ENCODE measurements around the gene RNF114.
"Not testable (repeated sequence)": the region's sequence is repeated elsewhere in the genome, so short reads cannot be mapped to it uniquely, and the experiment has no call there.

RNF114 gene

GRCh38 chr20:49928411-49929141 lies 7.6 kb upstream of the RNF114 start:
- DNase-seq: peak; percentile 89

DNA sequence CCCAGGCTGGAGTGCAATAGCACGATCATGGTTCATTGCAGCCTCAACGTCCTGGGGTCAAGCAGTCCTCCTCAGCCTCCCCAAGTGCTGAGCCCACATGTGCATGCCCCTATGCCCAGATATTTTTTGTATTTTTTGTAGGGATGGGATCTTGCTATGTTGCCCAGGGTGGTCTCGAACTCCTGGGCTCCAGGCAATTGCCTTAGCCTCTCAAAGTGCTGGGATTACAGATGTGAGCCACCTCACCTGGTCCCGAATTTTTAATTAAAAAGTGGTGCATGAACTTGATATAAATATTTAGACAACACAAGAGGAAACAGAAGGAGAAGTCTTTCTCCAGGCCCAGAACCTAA lies 7.1 kb upstream of the RNF114 start:
- DNase-seq: no peak

DNA sequence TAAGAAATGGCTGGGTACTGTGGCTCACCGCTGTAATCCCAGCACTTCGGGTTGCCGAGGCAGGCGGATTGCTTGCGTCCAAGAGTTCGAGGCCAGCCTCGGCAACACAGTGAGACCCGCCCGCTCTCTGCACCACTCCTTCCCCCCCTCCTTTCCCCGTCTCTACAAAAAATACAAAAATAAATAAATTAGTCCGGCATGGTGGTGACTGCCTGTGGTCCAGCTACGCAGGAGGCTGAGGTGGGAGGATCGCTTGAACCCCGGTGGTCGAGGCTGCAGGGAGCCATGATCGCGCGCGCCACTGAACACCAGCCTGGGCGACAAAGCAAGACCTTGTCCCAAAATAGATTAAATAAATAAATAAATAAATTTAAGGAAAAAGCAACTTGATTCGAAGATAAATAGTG lies 448 bp upstream of the RNF114 start:
- DNase-seq: no peak

GRCh38 chr20:49937027-49937929 lies 1.1 kb downstream of the RNF114 start:
- DNase-seq: peak; percentile 35

GRCh38 chr20:49938173-49939163 lies 2.3 kb downstream of the RNF114 start:
- DNase-seq: peak; percentile 65

DNA sequence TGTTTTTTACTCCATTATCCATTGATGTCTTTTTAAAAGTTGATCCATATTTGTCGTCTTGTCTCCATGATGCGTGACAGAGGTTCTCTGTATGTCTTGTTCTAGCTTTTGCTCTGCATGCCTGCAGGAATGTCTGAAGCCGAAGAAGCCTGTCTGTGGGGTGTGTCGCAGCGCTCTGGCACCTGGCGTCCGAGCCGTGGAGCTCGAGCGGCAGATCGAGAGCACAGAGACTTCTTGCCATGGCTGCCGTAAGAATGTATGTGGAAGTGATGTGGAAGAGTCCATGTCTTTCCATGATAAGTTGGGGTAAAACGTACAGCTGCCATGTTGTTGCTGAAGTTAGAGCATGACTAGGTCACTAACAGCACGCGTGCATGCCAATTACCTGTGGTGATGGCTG lies 5.3 kb downstream of the RNF114 start:
- no peak for DNase-seq

- no peak for DNase-seq
Measured at GRCh38 chr20:49942303-49942702, 6.1 kb downstream of the RNF114 start.

DNA sequence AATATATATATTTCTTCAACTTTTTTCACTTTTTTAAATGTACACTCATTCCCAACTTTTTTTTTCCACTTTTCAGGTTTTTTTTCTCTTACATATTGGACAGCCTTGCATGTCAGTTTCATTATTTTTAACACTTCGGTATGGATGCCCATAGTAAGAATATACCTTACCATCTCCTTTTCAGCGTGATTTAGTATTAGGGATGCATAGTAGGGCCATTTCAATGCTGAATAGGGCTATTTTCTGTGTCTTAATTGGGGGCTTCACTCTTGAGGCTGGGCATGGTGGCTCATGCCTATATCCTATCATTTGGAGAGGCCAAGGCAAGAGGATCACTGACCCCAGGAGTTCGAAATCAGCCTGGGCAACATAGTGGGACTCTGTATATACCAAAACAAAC lies 6.7 kb downstream of the RNF114 start:
- DNase-seq: no peak

DNA sequence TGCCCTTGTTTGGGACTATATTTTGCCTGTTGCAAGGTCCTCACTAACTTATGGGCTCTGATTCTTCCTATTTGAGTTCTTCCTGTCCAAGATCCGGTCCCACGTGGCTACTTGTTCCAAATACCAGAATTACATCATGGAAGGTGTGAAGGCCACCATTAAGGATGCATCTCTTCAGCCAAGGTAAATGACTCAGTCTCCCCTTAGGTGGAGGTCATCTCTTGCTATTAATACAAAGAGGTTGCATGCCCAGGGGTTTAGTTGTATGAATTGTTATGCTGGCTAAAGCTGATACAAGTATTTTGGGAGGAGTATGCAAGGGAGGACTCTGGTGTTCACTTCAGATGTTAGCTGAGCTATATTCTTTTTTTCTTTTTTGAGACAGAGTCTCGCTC lies 9.1 kb downstream of the RNF114 start:
- DNase-seq: no peak

DNA sequence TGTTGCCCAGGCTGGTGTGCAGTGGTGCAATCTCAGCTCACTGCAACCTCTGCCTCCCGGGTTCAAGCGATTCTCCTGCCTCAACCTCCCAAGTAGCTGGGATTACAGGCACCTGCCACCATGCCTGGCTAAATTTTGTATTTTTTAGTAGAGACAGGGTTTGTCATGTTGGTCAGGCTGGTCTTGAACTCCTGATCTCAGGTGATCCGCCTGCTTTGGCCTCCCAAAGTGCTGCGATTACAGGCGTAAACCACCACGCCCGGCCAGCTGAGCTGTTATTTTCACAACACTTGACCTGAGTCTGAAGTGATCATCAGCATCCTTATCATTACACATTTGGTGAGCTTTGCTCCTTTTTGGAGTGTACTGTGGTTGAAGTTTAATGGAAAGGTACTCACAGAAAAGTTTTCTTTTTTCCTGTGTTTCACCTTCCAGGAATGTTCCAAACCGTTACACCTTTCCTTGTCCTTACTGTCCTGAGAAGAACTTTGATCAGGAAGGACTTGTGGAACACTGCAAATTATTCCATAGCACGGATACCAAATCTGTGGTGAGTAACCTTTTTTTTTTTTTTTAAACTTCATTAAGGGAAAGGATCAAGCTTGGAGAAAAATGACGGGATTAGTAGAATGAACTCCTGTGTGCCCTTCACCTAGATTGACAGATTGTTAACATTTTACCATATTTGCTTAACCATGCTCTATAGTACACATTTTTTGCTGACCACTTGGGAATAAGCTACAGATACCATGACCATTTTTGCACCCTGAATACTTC lies 9.7 kb downstream of the RNF114 start:
- DNase-seq: no peak

GRCh38 chr20:49948178-49948577 lies 12.0 kb downstream of the RNF114 start:
- no peak for DNase-seq

DNA sequence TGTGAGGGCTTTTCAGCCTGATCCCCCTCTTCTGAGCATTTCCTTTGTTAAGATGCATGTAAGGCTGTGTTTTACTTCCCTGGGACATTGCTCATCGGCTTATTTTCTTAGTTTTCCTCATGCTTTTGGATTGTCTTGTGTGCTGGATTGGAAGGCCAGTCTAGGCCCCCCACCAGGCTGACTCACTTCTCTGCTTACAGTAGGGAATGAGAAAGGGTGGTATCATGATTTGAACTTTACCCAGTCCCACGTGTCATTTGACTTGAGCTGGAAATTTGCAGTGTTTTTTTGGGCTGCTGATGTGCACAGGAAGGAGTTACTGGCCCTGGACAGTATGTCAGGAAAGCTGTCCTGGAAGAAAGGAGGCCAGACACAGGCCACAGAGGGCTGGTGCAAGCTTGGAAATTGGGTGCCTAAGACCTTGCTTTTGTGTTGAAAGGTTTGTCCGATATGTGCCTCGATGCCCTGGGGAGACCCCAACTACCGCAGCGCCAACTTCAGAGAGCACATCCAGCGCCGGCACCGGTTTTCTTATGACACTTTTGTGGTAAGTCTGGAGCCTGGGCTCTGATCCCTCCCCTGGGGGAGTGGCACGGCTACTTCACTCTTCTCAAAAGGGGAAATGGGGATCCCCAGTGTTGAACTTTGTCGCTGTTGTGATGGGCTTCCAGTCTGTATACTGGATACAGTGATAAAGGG lies 12.8 kb downstream of the RNF114 start:
- no peak for DNase-seq

- DNase-seq: peak; percentile 42
Measured at GRCh38 chr20:49951151-49951550, 15.0 kb downstream of the RNF114 start.

- no peak for DNase-seq
Measured at GRCh38 chr20:49955167-49955566, 19.0 kb downstream of the RNF114 start.

DNA sequence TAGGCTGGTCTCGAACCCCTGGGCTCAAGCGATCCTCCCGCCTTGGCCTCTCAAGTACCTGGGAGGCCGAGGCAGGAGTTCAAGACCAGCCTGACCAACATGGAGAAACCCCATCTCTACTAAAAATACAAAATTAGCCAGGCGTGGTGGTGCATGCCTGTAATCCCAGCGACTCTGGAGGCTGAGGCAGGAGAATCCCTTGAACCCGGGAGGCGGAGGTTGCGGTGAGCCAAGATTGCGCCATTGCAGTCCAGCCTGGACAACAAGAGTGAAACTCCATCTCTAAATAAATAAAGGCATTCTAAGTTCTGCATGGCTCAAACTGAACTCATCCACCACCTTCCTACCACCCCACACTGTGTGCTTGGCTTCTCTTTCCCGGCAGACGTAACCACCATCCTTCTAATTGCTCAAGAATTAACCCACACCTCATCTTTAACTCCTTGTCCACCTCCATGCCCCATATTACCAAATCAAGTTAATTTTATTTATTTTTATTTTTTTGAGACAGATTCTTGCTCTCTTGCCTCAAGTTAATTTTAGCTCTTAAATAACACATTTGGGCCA lies 19.7 kb downstream of the RNF114 start:
- DNase-seq: not testable (repeated sequence)

- DNase-seq: no peak
Measured at GRCh38 chr20:49956689-49957088, 20.5 kb downstream of the RNF114 start.

DNA sequence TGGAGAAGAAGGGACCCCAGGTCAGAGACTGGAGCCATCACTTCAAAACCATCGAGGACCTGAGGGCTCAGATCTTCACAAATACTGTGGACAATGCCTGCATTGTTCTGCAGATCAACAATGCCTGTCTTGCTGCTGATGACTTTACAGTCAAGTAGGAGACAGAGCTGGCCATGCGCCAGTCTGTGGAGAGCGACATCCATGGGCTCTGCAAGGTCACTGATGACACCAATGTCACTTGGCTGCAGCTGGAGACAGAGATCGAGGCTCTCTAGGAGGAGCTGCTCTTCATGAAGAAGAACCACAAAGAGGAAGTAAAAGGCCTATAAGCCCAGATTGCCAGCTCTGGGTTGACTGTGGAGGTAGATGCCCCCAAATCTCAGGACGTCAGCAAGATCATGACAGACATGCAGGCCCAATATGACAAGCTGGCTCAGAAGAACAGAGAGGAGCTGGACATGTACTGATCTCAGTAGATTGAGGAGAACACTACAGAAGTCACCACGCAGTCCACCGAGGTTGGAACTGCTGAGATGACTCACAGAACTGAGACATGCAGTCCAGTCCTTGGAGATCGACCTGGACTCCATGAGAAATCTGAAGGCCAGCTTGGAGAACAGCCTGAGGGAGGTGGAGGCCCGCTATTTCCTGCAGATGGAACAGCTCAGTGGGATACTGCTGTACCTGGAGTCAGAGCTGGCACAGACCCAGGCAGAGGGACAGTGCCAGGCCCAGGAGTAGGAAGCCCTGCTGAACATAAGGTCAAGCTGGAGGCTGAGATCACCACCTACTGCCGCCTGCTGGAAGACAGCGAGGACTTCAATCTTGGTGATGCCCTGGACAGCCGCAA lies 21.1 kb downstream of the RNF114 start:
- DNase-seq: peak; percentile 50

DNA sequence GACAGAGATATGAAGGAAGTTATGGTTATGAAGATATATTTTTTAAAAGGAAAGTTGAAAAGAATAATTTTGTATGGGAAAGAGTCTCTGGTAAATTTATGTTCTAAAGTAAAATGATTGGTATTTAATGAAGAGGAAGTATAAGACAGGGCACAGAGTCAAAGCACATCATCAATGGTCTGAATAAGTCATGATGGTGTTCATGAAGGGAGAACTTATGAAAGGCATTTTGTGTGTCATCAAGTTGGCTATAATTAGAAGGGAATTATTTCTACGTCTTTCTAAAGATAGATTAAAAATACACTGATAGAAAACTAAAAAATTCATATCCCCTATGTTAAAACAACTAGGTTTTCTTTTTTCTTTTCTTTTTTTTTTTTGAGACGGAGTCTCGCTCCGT lies 25.2 kb downstream of the RNF114 start:
- DNase-seq: no peak

DNA sequence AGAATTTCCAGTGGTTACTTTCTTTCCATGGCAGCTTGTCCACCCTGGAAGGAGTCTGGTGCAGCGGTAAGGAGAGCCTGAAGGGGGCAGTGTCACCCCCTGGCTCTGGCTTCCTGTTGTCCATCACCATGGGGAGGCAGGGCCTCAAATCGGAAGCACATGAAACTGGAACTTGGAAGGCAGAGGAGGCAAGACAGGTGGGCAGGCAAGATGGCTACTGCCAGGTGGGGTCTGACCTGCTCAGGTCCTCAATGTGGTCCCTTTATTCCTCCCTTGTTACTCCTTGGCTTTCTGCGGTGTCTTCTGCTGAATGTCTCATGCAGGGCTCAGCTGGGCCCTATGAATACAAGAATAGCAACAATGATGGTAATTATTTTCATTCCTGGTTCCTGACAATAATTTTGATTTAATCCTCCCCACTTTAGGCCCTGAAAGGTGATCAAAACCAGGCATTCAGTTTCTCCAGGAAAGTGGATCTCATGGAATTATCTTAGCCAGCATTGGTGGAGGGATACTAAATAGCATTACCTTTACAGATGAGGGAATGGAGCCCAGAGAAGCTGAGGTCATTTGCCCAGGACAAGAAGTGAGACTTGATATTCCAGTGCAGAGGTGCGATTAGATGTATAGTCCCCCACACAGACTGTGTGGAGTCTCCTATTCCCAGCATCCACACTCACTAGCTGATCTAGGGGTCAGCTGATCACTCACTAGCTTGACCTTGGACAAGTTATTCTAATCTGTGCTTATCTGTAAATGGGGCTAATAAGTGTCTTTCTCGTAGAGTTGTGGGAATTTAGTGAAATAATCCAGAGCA lies 29.0 kb downstream of the RNF114 start:
- peak; percentile 55 for DNase-seq

All from suppressor macrophage treated with lipopolysaccharide for 4 hours (primary cell).